ENCODE measurements around the gene TRIM46. TPM values are rescaled to one million over a fixed set of nuclear protein-coding genes. Genes with fewer than 3 reads are reported as not detected.

TRIM46 gene, protein sequence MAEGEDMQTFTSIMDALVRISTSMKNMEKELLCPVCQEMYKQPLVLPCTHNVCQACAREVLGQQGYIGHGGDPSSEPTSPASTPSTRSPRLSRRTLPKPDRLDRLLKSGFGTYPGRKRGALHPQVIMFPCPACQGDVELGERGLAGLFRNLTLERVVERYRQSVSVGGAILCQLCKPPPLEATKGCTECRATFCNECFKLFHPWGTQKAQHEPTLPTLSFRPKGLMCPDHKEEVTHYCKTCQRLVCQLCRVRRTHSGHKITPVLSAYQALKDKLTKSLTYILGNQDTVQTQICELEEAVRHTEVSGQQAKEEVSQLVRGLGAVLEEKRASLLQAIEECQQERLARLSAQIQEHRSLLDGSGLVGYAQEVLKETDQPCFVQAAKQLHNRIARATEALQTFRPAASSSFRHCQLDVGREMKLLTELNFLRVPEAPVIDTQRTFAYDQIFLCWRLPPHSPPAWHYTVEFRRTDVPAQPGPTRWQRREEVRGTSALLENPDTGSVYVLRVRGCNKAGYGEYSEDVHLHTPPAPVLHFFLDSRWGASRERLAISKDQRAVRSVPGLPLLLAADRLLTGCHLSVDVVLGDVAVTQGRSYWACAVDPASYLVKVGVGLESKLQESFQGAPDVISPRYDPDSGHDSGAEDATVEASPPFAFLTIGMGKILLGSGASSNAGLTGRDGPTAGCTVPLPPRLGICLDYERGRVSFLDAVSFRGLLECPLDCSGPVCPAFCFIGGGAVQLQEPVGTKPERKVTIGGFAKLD
- total RNA-seq, result 1.5 and 1.6 TPM in 2 replicates

DNA sequence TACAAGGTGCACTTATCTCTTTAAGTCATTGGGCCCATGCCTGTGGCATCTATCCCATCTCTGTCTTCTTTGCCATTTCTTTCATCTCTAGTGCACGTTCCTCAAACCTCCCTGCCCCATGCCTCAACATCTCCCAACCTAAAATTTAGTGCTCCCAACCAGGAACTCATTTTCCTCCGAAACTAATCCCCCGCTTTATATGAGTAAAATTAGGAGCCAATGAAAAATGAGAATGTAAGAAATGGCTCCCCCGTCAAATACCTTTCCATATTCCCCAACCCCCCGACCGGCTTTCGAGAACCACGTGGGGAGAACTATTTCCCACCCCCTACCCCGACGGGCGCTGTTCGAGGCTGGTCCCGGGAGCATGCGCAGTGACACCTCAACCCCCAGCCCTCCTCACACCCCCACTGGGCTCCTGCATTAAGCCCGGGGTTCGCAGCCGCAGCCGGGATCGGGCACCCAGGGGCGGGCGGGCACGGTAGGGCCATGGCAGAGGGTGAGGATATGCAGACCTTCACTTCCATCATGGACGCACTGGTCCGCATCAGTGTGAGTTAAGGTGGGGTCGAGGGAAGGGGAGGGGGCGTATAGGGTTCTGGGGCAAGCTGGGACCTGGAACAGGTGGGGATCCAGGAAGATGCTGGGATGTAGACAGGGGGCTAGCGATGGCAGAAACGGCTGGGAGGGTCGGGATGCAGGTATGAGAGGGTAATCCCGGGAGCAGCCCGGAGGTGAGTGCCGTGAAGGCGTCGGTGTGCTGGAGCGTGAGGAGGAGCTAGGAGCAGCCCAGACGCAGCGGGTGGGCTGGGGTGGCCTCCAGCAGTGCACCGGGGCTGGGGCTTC, at the start of gene TRIM46:
Gene TRIM46 (plus strand): TSS at position 372 of the 846 bp plus-strand sequence. CDS start 118 bp downstream, at position 490.

DNA sequence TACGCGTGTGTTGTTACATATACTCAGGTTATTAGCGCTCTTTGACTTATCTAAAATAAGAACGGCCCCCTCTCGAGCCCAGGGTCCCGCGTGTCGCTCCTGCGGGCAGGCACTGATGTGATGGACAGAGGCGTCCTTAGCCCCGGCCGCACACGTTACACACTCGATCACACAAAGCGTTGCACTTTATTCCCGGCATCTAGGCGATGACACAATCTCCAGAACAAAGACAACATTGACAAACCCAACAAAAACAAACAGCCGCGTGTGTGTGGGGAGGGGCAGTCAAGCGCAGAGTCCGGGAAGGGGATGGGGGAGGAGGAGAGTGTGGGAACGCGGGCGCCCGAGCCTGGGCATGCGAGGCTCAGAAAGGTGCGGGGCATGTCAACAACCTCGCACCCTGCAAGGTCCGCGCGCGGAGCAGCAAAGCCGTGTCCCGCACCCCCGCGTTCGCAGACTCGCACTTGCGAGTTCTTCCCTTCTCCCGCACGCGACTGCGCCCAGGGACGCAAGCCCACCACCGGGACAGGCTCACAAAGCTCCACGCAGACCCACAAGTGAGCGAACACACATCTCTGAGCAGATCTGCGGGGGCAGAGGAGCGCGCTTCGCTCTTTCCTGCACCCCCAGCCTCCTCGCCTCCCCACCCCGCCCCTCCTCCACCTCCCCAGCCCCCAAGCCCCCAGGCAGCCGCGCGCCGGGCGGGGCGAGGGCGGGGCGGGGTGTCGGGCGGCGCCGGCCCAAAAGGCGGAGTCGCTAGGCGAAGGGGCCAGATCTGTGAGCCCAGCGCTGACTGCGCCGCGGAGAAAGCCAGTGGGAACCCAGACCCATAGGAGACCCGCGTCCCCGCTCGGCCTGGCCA, 46.3 kb upstream of the TRIM46 start, which contains the start of gene EFNA1:
Gene EFNA1 (plus strand): TSS at position 772 of the 862 bp plus-strand sequence. CDS start 102 bp downstream, outside the sequence.

DNA sequence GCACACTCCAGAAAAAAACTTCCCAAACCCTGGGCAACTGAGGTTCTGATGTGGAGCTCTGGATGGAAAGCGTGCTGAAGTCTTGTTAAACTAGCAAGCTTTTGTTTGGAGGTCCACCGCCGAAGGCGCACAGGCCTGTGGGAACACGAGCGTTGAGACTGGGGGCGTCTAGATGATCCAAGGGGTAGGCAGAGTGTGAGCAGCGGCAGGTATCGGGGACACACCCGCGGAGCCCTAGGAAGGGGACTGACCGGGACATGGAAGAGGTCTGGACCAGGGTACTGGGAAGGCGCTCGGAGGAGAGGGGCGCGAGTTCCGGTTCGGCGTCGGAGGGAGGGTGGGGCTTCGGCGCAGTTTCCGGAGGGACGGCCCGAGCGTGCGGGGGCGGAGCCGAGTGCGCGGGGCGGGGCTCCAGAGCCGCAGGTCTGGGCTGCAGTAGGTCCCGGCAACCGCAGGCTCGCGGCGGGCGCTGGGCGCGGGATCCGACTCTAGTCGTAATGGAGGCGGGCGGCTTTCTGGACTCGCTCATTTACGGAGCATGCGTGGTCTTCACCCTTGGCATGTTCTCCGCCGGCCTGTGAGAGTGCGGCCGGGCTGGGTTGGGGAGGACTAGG, 38.1 kb upstream of the TRIM46 start, which contains the start of gene SLC50A1:
Gene SLC50A1 (plus strand): TSS at position 438 of the 614 bp plus-strand sequence. CDS start 60 bp downstream, at position 498.

DNA sequence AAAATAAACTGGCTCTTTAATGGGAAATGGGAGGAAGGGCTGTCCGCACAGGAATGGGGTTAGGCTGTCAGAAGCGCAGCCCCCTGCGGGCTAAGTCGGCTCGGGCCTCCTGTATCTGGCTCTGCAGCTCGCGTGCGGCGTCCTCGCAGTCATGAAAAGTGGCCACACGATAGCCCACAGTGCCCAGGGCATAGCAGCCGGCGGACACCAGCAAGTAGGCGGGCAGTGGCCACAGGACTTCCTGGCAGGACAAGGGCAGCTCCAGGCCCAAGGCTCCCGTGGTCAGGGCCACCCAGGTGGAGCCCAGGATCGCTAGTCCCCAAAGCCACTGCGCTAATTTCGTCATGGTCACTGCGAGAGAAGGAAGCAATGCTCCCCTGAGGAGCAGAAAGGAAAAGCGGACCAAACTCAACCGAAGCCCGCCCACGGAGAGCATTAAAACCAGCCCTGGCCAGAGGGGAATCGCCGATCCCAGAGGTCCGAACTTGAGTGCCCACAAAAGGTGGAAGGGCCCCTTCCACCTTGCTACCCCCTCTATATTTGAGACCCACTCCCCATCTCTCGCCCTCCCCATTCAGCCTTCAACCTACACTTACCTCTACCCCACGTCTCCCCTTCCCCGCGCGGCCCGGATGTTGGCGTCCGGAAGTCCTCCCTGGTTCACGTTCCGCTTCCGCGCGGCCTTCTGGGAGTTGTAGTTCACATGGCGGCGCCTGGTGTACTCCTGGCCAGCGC, 33.6 kb upstream of the TRIM46 start, which contains the start of gene DPM3:
Gene DPM3 (minus strand): TSS at position 637 of the 735 bp plus-strand sequence. CDS start 291 bp downstream, at position 346.

DNA sequence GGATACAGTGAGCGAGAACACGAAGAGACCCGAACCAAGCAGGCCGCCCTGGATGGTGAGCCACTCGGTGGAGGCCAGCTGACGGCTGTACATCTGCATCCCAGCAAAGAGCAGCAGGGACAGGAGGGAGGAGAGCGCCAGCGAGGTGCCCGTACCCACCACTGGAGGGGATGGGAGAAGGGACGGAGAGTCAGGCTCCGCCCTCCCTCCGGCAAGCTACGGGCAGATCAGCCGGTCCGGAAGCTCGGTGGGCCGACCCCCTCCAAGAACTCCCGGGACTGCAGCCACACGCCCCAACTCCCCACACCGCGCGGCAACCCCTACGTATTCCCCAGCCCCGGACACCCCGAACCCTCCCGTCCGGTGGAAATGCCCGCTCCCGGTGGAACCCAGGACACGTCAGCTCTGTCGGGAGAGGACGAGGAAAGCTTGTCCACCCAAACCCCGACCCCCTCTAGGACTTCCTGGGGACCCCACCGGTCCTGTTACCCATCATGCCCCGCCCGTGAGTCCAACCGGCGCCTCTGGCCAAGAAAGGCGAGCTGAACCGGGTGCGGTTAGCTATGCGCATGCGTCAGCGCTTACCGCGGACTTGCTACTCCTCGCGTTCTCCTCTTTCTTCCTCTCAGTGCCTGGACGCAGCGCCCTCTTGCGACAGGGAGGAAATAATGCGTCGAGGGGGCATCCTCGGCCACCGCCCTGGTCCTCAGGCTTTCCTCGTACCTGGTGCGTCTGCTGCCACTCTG, 744 bp upstream of the TRIM46 start, which contains the start of gene KRTCAP2:
Gene KRTCAP2 (minus strand): TSS at position 573 of the 746 bp plus-strand sequence. CDS start 80 bp downstream, at position 493.

DNA sequence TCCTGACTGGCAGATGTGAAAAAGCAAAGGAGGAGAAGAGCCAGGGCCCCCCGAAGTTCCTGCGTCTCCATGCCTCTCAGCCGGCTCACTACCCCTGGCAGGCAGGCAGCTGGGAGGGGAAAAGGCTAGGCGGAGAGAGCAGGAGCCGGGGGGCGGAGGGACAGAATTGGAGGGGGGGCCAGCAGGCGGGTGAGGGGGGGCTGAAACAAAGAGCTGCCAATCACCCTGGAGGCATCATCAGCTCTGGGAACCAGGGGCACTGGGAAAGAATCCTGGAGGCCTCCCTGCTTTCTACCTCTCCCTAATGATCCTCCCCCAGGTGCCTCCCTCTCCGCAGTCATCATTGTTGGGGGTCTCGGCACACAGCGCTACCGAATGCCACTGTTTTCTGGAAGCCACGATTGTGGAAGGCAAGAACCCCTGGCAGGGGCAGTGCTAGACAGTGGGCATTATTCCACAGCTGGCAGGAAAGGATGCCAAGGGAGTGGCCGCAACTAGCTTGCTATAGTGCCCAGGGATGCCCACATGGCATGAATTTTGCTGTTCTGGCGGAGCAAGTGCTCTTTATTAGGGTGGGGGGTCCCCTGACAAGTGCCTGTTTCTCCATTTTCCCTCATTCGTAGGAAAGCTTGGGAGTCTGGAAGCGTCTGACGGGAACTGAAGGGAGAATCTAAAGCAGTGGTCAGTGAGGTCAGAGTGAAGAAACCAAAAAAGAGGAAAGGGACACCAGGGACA, 34.3 kb downstream of the TRIM46 start, which contains the start of gene THBS3:
Gene THBS3 (minus strand): TSS at position 92 of the 735 bp plus-strand sequence. CDS start 21 bp downstream, at position 71.

DNA sequence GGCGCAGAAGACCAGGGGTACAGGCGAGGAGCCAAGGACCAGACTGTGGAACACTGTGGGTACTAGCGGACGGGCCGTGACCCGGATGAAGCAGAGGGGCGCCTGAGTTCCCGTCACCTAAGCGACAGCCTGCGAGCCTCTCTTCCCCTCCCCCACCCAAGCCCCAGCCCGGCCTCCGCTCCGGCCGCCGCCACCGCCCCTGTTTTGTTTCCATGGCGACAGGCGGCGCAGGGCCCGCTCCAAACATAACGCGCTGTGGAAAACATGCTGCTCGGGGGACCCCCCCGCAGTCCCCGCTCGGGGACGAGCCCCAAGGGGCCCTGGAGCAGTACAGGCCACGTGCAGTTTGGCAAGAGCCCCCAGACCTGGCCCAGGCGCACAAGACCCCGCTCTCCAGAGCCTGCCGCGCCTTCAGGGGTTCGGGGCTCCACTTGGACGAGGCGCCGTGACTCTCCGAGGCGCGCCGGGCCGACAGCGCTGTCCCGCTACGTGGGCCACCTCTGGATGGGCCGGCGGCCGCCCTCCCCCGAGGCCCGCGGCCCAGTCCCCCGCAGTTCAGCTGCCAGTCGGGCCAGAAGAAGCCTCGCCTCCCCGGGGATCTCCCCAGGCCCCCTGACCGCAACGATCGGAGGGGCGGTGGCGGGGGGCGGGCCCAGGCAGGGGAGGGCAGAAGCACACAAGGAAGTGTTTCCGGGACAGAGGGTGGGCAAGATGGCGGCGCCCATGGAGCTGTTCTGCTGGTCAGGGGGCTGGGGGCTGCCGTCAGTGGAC, 35.1 kb downstream of the TRIM46 start, which contains the start of gene MTX1:
Gene MTX1 (plus strand): TSS at position 155 of the 771 bp plus-strand sequence. CDS start 110 bp downstream, at position 265.

Small RNAs within 50 kb of the gene (small RNA-seq; reads per million reads assigned to genes)
- gene HMGN2P18, result not detected

Other genes with a start within 250 kb of the TRIM46 start
- gene PMVK, start 237.1 kb upstream of the TRIM46 start, total RNA-seq, result 5.0 and 6.3 TPM in 2 replicates
- gene PBXIP1, start 217.8 kb upstream of the TRIM46 start, total RNA-seq, result 48.5 and 97.4 TPM in 2 replicates
- gene PYGO2, start 212.1 kb upstream of the TRIM46 start, total RNA-seq, result 21.8 and 22.4 TPM in 2 replicates
- gene SHC1, start 203.1 kb upstream of the TRIM46 start, total RNA-seq, result 138 and 239 TPM in 2 replicates
- 41.0 and 43.2 TPM in 2 replicates for gene CKS1B, start 199.2 kb upstream of the TRIM46 start, total RNA-seq
- gene FLAD1, start 190.5 kb upstream of the TRIM46 start, total RNA-seq, result 20.0 and 31.0 TPM in 2 replicates
- gene LENEP, start 180.3 kb upstream of the TRIM46 start, total RNA-seq, result 3.9 TPM in 1 of 2 replicates, not detected in the other
- 26.3 and 29.4 TPM in 2 replicates for gene ZBTB7B, start 171.0 kb upstream of the TRIM46 start, total RNA-seq
- gene DCST2, start 140.1 kb upstream of the TRIM46 start, total RNA-seq, result 0.43 and 2.4 TPM in 2 replicates
- 0.22 TPM in 1 of 2 replicates, not detected in the other for gene DCST1, start 140.0 kb upstream of the TRIM46 start, total RNA-seq
- gene ADAM15, start 122.5 kb upstream of the TRIM46 start, total RNA-seq, result 110 and 156 TPM in 2 replicates
- gene EFNA4, start 110.1 kb upstream of the TRIM46 start, total RNA-seq, result 7.9 and 10.2 TPM in 2 replicates
- 2.0 and 3.5 TPM in 2 replicates for gene EFNA3, start 95.0 kb upstream of the TRIM46 start, total RNA-seq
- gene EFNA1, start 46.0 kb upstream of the TRIM46 start, total RNA-seq, result 18.8 and 59.3 TPM in 2 replicates
- 29.8 and 44.9 TPM in 2 replicates for gene SLC50A1, start 38.0 kb upstream of the TRIM46 start, total RNA-seq
- 40.8 and 47.1 TPM in 2 replicates for gene DPM3, start 33.3 kb upstream of the TRIM46 start, total RNA-seq
- 98.0 and 123 TPM in 2 replicates for gene KRTCAP2, start 545 bp upstream of the TRIM46 start, total RNA-seq
- gene THBS3, start 34.0 kb downstream of the TRIM46 start, total RNA-seq, result 226 and 607 TPM in 2 replicates
- 27.9 and 69.6 TPM in 2 replicates for gene MTX1, start 34.8 kb downstream of the TRIM46 start, total RNA-seq
- 9.0 and 10.7 TPM in 2 replicates for gene ENTREP3, start 81.6 kb downstream of the TRIM46 start, total RNA-seq
- gene SCAMP3, start 88.5 kb downstream of the TRIM46 start, total RNA-seq, result 25.5 and 63.8 TPM in 2 replicates
- gene CLK2, start 99.7 kb downstream of the TRIM46 start, total RNA-seq, result 30.8 and 37.7 TPM in 2 replicates
- gene HCN3, start 103.6 kb downstream of the TRIM46 start, total RNA-seq, result 2.2 and 4.7 TPM in 2 replicates
- gene PKLR, start 127.6 kb downstream of the TRIM46 start, total RNA-seq, result under 0.01 TPM in 1 of 2 replicates, not detected in the other
- gene FDPS, start 135.0 kb downstream of the TRIM46 start, total RNA-seq, result 63.2 and 157 TPM in 2 replicates
- 24.7 and 37.0 TPM in 2 replicates for gene RUSC1, start 147.0 kb downstream of the TRIM46 start, total RNA-seq